Measurements from ENCODE around the gene TBC1D13.
"Not testable (repeated sequence)": the region's sequence is repeated elsewhere in the genome, so short reads cannot be mapped to it uniquely, and the experiment has no call there.

Gene TBC1D13

DNA sequence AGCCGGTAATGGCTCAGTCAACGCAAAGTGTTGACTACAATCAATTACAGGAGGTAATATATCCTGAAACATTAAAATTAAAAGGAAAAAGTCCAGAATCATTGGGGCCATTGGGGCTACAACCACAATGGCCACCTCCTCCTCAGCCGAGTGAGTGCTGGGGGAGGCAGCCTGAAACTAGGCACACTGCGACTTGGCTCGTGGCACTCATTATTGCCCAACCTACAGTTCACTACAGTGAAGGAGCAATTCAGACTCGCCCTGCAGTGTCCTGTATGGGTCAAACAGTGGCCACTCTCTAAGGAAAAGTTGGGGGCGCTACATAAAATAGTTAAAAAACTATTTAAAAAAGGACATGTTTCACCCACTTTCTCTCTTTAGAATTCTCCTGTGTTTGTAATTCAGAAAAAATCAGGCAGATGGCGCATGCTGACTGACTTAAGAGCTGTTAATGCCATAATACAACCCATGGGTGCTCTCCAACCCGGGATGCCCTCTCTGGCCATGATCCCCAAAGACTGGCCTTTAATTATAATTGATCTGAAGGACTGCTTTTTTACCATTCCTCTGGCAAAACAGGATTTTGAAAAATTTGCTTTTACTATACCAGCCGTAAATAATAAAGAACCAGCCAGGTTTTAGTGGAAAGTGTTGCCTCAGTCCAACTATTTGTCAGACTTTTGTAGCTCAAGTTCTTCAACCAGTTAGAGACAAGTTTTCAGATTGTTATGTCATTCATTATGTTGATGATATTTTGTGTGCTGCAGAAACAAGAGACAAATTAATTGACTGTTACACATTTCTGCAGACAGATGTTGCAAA is 64.9 kb downstream of the TBC1D13 start:
- peak; percentile 8 for DNase-seq

DNA sequence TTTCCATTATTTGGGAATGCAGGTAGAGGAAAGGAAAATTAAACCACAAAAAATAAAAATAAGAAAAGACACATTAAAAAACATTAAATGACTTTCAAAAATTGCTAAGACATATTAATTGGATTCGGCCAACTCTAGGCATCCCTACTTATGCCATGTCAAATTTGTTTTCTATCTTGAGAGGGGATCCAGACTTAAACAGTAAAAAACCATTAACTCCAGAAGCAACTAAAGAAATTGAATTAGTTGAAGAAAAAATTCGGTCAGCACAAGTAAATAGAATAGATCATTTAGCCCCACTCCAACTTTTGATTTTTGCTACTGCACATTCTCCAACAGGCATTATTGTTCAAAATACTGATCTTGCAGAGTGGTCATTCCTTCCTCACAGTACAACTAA is 65.6 kb downstream of the TBC1D13 start:
- DNase-seq = not testable (repeated sequence)

- DNase-seq = not testable (repeated sequence)
Observed at GRCh38 chr9:128854454-128854853, 67.4 kb downstream of the TBC1D13 start.

DNA sequence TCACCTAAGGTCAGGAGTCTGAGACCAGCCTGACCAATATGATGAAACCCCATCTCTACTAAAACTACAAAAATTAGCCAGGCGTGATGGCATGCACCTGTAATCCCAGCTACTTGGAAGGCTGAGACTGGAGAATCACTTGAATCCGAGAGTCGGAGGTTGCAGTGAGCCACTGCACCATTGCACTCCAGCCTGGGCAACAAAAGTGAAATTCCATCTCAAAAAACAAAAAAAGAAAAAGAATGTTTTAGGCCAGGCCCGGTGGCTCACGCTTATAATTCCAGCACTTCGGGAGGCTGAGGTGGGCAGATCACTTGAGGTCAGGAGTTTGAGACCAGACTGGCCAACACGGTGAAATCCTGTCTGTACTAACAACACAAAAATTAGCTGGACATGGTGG is 71.4 kb downstream of the TBC1D13 start:
- DNase-seq = not testable (repeated sequence)

Data from CD4-positive, alpha-beta T cell treated with Interleukin-17A for 4 hours (primary cell).